A549 treated with AZD9567 at 1 μM for 4 hours (cell line): ENCODE results near the gene CDHR1. TPM values are rescaled to one million over a fixed set of nuclear protein-coding genes. Genes with fewer than 3 reads are reported as not detected.

Source experiments
- total RNA-seq: library from RNA; stranded (reverse); fragments of 200-300 nt; extraction: Qiagen RNA extraction; gene quantifications from 5 replicates; pipeline ENCODE4 v1.2.3, GENCODE V29; 2022; ENCODE audit not compliant: insufficient read depth

Gene CDHR1
- 0.05 to 0.19 TPM (median 0.07 TPM) in 4 of 5 replicates, not detected in the other for total RNA-seq

DNA sequence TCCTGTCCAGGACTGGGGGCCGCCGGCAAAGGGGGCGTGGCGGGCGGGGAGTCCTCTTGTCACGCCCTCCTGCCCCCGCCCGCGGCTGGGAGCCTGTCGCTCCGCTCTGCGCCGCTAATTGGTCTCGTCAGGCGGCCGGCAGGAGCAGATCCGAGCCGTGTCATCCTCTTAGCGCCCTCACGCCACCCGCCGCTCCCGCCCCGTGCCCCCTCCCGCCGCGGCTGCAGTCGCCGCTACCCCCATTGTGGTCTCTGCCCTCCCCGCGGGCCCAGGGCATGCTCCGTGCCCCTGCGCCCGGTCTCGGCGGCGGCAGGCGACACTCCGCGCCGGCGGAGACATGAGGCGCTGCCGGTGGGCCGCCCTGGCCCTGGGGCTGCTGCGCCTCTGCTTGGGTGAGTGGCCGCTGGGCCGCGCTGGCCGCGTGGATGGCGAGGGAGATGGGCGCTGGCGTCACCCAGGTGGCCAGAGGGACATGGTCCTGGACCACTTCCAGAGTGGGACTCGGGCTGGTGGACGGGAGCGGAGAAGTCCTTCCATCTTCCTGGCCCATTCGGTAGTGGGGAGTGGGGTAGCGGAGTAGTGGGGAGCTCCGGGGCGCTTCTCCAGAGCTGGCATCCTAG is at the start of gene CDHR1:
TSS of gene CDHR1 (plus strand) at position 114 of the 620 bp plus-strand sequence. CDS start at position 338, 224 bp downstream.

DNA sequence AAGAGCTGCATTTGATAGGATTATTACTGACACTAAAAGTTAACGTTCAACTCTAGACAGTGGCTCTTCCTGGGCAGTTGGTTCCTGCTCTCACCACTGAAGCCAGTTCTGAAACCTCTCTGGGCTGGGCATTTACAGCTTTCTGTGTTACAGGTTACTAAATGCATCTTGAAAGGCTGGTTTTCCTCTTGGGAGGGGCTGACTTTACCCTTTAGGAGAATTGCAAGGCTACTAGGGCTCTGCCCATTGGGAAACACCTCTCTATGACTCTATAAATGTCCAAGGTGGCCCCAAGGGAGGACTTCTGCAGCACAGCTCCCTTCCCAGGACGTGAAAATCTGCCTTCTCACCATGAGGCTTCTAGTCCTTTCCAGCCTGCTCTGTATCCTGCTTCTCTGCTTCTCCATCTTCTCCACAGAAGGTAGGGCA is 20.8 kb upstream of the CDHR1 start, which contains the start of gene GPR15LG:
TSS of gene GPR15LG (plus strand) at position 301 of the 429 bp plus-strand sequence. CDS start at position 352, 51 bp downstream.

DNA sequence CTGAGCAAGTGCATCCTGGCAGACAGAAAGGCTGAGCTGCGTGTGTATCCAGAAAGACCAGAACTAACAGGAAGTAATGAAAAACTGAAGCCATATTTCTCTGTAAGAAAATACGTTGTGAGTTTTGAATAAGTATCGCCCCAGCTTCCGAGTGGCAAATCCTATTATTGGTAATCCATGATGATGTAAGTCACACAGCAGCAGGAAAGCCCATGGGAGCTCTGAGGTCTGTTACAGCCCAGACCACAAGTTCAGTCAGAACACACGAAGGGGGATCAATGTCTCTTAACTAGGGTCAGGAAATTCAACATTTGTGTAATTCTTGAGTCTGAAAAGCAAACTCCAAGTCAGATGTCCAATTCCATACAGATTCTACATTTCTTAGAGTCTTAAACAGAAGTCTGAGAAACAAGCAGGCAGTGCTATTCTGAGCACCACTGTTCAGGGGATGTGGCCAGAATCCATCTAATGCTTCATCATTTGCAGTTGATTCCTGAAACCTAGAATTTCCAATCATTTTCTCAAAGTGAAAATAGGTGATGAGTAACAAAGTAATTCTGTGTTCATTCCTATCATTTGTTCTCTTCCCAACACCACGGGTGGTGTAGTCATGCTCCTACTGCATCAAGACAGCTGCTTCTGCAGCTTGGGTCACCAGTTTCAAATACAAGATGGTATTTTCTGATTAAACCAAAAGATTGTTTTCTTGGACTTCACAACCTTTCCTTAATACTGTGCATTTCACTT is 31.3 kb downstream of the CDHR1 start, which contains the start of gene LRIT2:
TSS of gene LRIT2 (minus strand) at position 118 of the 747 bp plus-strand sequence. CDS start at position 94, 24 bp downstream.

GRCh38 chr10:84241185-84241790 is 47.0 kb downstream of the CDHR1 start, which contains the start of gene LRIT1:
LRIT1 (minus strand) TSS chr10:84241546; CDS start chr10:84241439, 107 bp downstream.

DNA sequence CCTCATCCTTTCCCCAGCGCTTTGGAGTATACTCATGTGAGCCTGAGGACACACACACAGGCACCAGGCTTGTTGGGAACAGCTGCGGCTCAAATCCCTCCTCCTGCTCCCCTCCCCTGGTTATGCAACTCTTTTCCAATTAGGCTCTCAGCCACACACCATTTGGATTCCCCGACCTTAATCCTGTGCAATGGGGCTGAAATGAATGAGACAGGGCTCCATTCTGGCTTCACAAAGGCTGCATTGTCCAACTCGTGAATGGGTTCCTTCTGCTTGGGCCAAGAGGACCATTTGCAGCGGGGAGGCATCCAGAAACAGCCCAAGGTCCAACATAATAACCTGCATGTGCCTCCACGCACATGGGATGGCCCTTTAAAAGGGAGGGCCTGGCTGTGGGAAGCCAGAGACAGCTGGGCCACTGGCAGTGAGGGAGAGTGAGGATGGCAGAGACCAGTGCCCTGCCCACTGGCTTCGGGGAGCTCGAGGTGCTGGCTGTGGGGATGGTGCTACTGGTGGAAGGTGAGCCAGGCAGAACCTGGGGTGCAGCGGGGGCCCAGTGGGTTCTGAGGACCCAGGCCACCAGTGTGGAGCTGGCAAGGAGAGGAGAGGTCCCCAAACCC is 50.4 kb downstream of the CDHR1 start, which contains the start of gene RGR:
TSS of gene RGR (plus strand) at position 403 of the 620 bp plus-strand sequence. CDS start at position 441, 38 bp downstream.

Other genes with a start within 250 kb of the CDHR1 start
- gene GHITM, start 55.0 kb upstream of the CDHR1 start, total RNA-seq, result 185 to 209 TPM (median 205 TPM) in 5 replicates
- gene GPR15LG, start 20.7 kb upstream of the CDHR1 start, total RNA-seq, result not detected in 5 replicates
- gene LRIT2, start 31.0 kb downstream of the CDHR1 start, total RNA-seq, result not detected in 5 replicates
- not detected in 5 replicates for gene LRIT1, start 47.0 kb downstream of the CDHR1 start, total RNA-seq
- not detected in 5 replicates for gene RGR, start 50.5 kb downstream of the CDHR1 start, total RNA-seq
- 9.7 to 13.3 TPM (median 12.0 TPM) in 5 replicates for gene CCSER2, start 134.1 kb downstream of the CDHR1 start, total RNA-seq